Endothelial cell of umbilical vein (primary cell): ENCODE measurements around the gene RGS9. TPM values are rescaled to one million over a fixed set of nuclear protein-coding genes. Genes with fewer than 3 reads are reported as not detected.

Source experiments
- BruUV-seq: library from RNA; stranded (reverse); fragments of 400-500 nt; replicated peaks from 2 replicates; lab custom pipeline; 2021; lab: Mats Ljungman, UMichigan
- CTCF ChIA-PET: fragments of 300-600, 350-600 bp; sonication (Branson Sonifier 250); formaldehyde crosslinking; loops from one replicate; lab custom pipeline; 2021; ENCODE audit warnings: antibody characterized with exemption, inconsistent platforms; lab: Charles Lee
- POLR2A ChIA-PET: fragments of 300-600, 350-600 bp; sonication (Branson Sonifier 250); formaldehyde crosslinking; loops from one replicate; lab custom pipeline; 2021; ENCODE audit warnings: antibody characterized with exemption, inconsistent platforms; lab: Charles Lee
- DNase-seq: peaks from one replicate; pipeline ENCODE4 v3.0.0-alpha.2; 2011; ENCODE audit warnings: low read depth, low spot score
- FAIRE-seq: peaks from 2 replicates; lab custom pipeline; 2011; peaks lifted over from hg19 to GRCh38; lab: Jason Lieb, UNC
- H2AFZ ChIP-seq: 2 replicates; pipeline ENCODE4 v1.6.0; 2012; ENCODE audit warnings: low read depth, low read length, control low read depth, inconsistent platforms
- H3K27ac ChIP-seq: 2 replicates; pipeline ENCODE4 v1.5.1; 2011; ENCODE audit warnings: low read depth, mild to moderate bottlenecking, control low read depth, low read length, moderate library complexity; ENCODE audit not compliant: insufficient read depth
- H3K27me3 ChIP-seq, 2 experiments: 2 replicates each; pipeline versions ENCODE4 v1.6.0 to v1.6.1; 2011; ENCODE audit warnings: low read length in 2 of 2, mixed read lengths in 1 of 2; ENCODE audit not compliant: control insufficient read depth in 2 of 2, insufficient read depth in 2 of 2
- H3K36me3 ChIP-seq, 2 experiments: 2 replicates in 1 of 2; 3 replicates in 1 of 2; pipeline ENCODE4 v1.5.1; 2011; ENCODE audit warnings: low read length in 2 of 2, mild to moderate bottlenecking in 1 of 2, moderate library complexity in 1 of 2; ENCODE audit not compliant: control insufficient read depth in 2 of 2, insufficient read depth in 2 of 2; ENCODE audit errors: extremely low read depth in 1 of 2
- H3K4me1 ChIP-seq: 3 replicates; pipeline ENCODE4 v1.5.1; 2011; ENCODE audit warnings: mild to moderate bottlenecking, low read length; ENCODE audit not compliant: control insufficient read depth, insufficient read depth; ENCODE audit errors: extremely low read depth
- H3K4me2 ChIP-seq: 2 replicates; pipeline ENCODE4 v1.6.1; 2011; ENCODE audit warnings: low read length, control low read depth, mixed read lengths; ENCODE audit not compliant: insufficient read depth
- H3K4me3 ChIP-seq, 3 experiments: fragments of 200-600 bp in 1 of 3; sonication (generic), shearing (Covaris generic) in 1 of 3; replicated peaks in 1 of 3; 2 replicates each; pipeline ENCODE4 v1.5.1; 2011 to 2016; ENCODE audit warnings: control low read depth in 3 of 3, low read length in 3 of 3, mild to moderate bottlenecking in 2 of 3, inconsistent platforms in 1 of 3, low read depth in 1 of 3, moderate library complexity in 1 of 3; ENCODE audit not compliant: insufficient read depth in 1 of 3
- H3K79me2 ChIP-seq: 2 replicates; pipeline ENCODE4 v1.6.0; 2012; ENCODE audit warnings: low read length, inconsistent platforms; ENCODE audit not compliant: control insufficient read depth, insufficient read depth
- H3K9ac ChIP-seq: replicated peaks from 2 replicates; pipeline ENCODE3; 2011; ENCODE audit warnings: low read length, control low read depth; ENCODE audit not compliant: insufficient read depth; ENCODE audit errors: extremely low read depth
- H3K9me1 ChIP-seq: replicated peaks from 3 replicates; pipeline ENCODE4 v1.6.0; 2011; ENCODE audit warnings: mild to moderate bottlenecking, low read length; ENCODE audit not compliant: control insufficient read depth, insufficient read depth; ENCODE audit errors: extremely low read depth
- H3K9me3 ChIP-seq: replicated peaks from 2 replicates; pipeline ENCODE4 v1.5.1; 2012; ENCODE audit warnings: low read length, inconsistent platforms; ENCODE audit not compliant: control insufficient read depth, insufficient read depth
- H4K20me1 ChIP-seq: replicated peaks from 2 replicates; pipeline ENCODE3; 2011; ENCODE audit warnings: mild to moderate bottlenecking, low read length; ENCODE audit not compliant: control insufficient read depth, insufficient read depth; ENCODE audit errors: extremely low read depth
- CTCF ChIP-seq, 2 donors: IDR thresholded peaks; 1 replicate in 1 of 2; 2 replicates in 1 of 2; pipeline ENCODE4 v1.5.1; 2011; ENCODE audit warnings: low read length in 2 of 2, mild to moderate bottlenecking in 2 of 2, moderate library complexity in 2 of 2, control low read depth in 1 of 2, inconsistent platforms in 1 of 2, low read depth in 1 of 2; ENCODE audit not compliant: insufficient read depth in 1 of 2; ENCODE audit errors: extremely low read depth in 1 of 2
- EZH2 ChIP-seq: IDR thresholded peaks from 2 replicates; pipeline ENCODE4 v1.6.1; 2012; ENCODE audit warnings: borderline replicate concordance, low read depth, mild to moderate bottlenecking, moderate library complexity, low read length, inconsistent platforms; ENCODE audit not compliant: severe bottlenecking
- FOS ChIP-seq: IDR thresholded peaks from 2 replicates; pipeline ENCODE4 v1.6.1; 2011; ENCODE audit warnings: mild to moderate bottlenecking, low read length, moderate library complexity, borderline replicate concordance; ENCODE audit not compliant: insufficient read depth
- GATA2 ChIP-seq: IDR thresholded peaks from 2 replicates; pipeline ENCODE4 v1.7.0; 2011; ENCODE audit warnings: low read depth, mild to moderate bottlenecking, moderate library complexity, mixed read lengths, low read length; ENCODE audit not compliant: insufficient read length, insufficient read depth
- JUN ChIP-seq: IDR thresholded peaks from 2 replicates; pipeline ENCODE4 v1.6.1; 2011; ENCODE audit warnings: borderline replicate concordance, low read depth; ENCODE audit not compliant: insufficient read length, insufficient read depth
- MAX ChIP-seq: IDR thresholded peaks from 2 replicates; pipeline ENCODE4 v1.6.1; 2011; ENCODE audit not compliant: insufficient read depth, insufficient read length
- MYC ChIP-seq: IDR thresholded peaks from one replicate; pipeline ENCODE4 v1.6.1; 2011; ENCODE audit warnings: mild to moderate bottlenecking, low read depth, low read length
- POLR2A ChIP-seq: IDR thresholded peaks from 2 replicates; pipeline ENCODE4 v1.6.1; 2012; ENCODE audit warnings: low read depth, mild to moderate bottlenecking, control low read depth, low read length
- POLR2AphosphoS5 ChIP-seq: IDR thresholded peaks from 2 replicates; pipeline ENCODE4 v1.6.1; 2012; ENCODE audit warnings: low read depth, mild to moderate bottlenecking, control low read depth, low read length, moderate library complexity; ENCODE audit not compliant: insufficient read depth
- dilution Hi-C: fragments of 300-500 bp; cut with MboI; formaldehyde crosslinking; loops from one replicate; pipeline ENCODE4 v1.15.0; 2019; ENCODE audit warnings: low sequenced_read_pairs; ENCODE audit not compliant: extremely low pct_ligation_motif_present
- intact Hi-C: fragments of 100-400 bp; cut with micrococcal nuclease; formaldehyde crosslinking; loops from one replicate; pipeline ENCODE4 v1.10.0; 2022
- polyA plus RNA-seq, 4 experiments: library from polyadenylated mRNA; depleted of rRNA in 3 of 4; stranded (reverse) in 3 of 4; unstranded in 1 of 4; fragments of >200 nt; gene quantifications; 2 replicates each; pipeline versions ENCODE4 v1.2.1 to v1.2.3, GENCODE V29; 2011 to 2012; ENCODE audit warnings: missing spikeins in 1 of 4
- total RNA-seq: library from RNA; stranded (reverse); gene quantifications from 2 replicates; pipeline ENCODE4 v1.2.3, GENCODE V29; 2021

RGS9 gene
- total and polyA plus RNA-seq, 2 donors (not counting 3 experiments of a cell fraction or from before 2014, with no cell fraction given): 0.61 to 1.4 TPM

- no peaks in the 10 kb centered on the region for H3K36me3 ChIP-seq
- H3K9ac ChIP-seq: no peak overlapping the region
- DNase-seq (no peak), FAIRE-seq (no peak)
- no peaks in the 10 kb centered on the region for H3K9me3 ChIP-seq
- ChIA-PET POLR2A (no interaction called here), CTCF (interaction anchor here (0.8 to 3.1 kb wide), 6 partner anchors 11 to 75 kb away, joined by 3 to 11 read pairs (median 4); no protein-coding TSS in a partner anchor)
- H3K27me3 ChIP-seq: peaks cover 13 to 21% of the 10 kb centered on the region in 2 experiments
- H3K4me2 ChIP-seq: no peak overlapping the region
- dilution Hi-C loops (no loop called here), intact Hi-C loops (no loop called here)
- H3K79me2 ChIP-seq: no peaks in the 10 kb centered on the region
- no TSS peak for BruUV-seq
- H3K27ac ChIP-seq: no peak overlapping the region
- no peak overlapping the region for H2AFZ ChIP-seq
- H3K4me1 ChIP-seq: peaks cover 5% of the 10 kb centered on the region
- TF ChIP-seq POLR2A: no peak
- TF ChIP-seq GATA2: no peak
- TF ChIP-seq JUN: no peak
- no peak for TF ChIP-seq FOS
- no peak for TF ChIP-seq CTCF (IDR thresholded peaks at IDR 0.05; ENCODE audit: extremely low read depth in 1 of 2, insufficient read depth in 1 of 2, low read depth in 1 of 2, low read length in 2 of 2)
- TF ChIP-seq POLR2AphosphoS5: no peak
- TF ChIP-seq MYC: no peak
- TF ChIP-seq MAX: no peak
- TF ChIP-seq EZH2: no peak
- H3K9me1 ChIP-seq: no peaks in the 10 kb centered on the region
- no peaks in the 10 kb centered on the region for H4K20me1 ChIP-seq
- no peak overlapping the region for H3K4me3 ChIP-seq
Measured at GRCh38 chr17:65139101-65139764, 2.1 kb downstream of the RGS9 start.
